OCI-LY7 (cell line): ENCODE measurements around the gene WASHC4. TPM values are rescaled to one million over a fixed set of nuclear protein-coding genes. Genes with fewer than 3 reads are reported as not detected.

Source experiments
- BruUV-seq: library from RNA; stranded (reverse); fragments of 400-500 nt; replicated peaks from 2 replicates; lab custom pipeline; 2021; lab: Mats Ljungman, UMichigan
- CTCF ChIA-PET: fragments of 300-600 bp; sonication (Branson Sonifier 250); formaldehyde crosslinking; loops from one replicate; lab custom pipeline; 2022; ENCODE audit warnings: antibody characterized with exemption; ENCODE audit not compliant: unreplicated experiment; lab: Charles Lee
- POLR2A ChIA-PET: fragments of 300-600 bp; sonication (Branson Sonifier 250); formaldehyde crosslinking; loops from one replicate; lab custom pipeline; 2022; ENCODE audit warnings: antibody characterized with exemption; lab: Charles Lee
- DNase-seq: peaks from one replicate; pipeline ENCODE4 v3.0.0-alpha.2; 2015; ENCODE audit warnings: low spot score
- H2AFZ ChIP-seq: fragments of 200-600 bp; sonication (generic), shearing (Covaris generic); 2 replicates; pipeline ENCODE4 v1.6.1; 2014; ENCODE audit warnings: mild to moderate bottlenecking, antibody characterized with exemption, low read length, moderate library complexity
- H3K27ac ChIP-seq: fragments of 200-600 bp; sonication (generic); 2 replicates; pipeline ENCODE4 v1.5.1; 2014; ENCODE audit warnings: mixed run types, low read depth, mild to moderate bottlenecking, moderate library complexity, low read length, inconsistent platforms; ENCODE audit not compliant: poor library complexity, severe bottlenecking
- H3K36me3 ChIP-seq: fragments of 200-600 bp; sonication (generic); 2 replicates; pipeline ENCODE4 v1.6.1; 2014; ENCODE audit warnings: mild to moderate bottlenecking, antibody characterized with exemption, low read length, moderate library complexity, mixed read lengths; ENCODE audit not compliant: insufficient read depth
- H3K4me1 ChIP-seq: fragments of 200-600 bp; sonication (generic); 2 replicates; pipeline ENCODE4 v1.5.1; 2014; ENCODE audit warnings: mild to moderate bottlenecking, low read length; ENCODE audit not compliant: insufficient read depth, poor library complexity, severe bottlenecking
- H3K4me2 ChIP-seq: fragments of 200-600 bp; sonication (generic); 2 replicates; pipeline ENCODE4 v1.6.1; 2014; ENCODE audit warnings: mild to moderate bottlenecking, low read length
- H3K4me3 ChIP-seq: fragments of 200-600 bp; sonication (generic); 2 replicates; pipeline ENCODE4 v1.5.1; 2014; ENCODE audit warnings: mild to moderate bottlenecking, low read depth, low read length; ENCODE audit not compliant: poor library complexity, severe bottlenecking
- H3K79me2 ChIP-seq: fragments of 200-600 bp; sonication (generic); 2 replicates; pipeline ENCODE4 v1.6.1; 2016; ENCODE audit warnings: low read depth, mild to moderate bottlenecking, low read length, moderate library complexity, mixed read lengths; ENCODE audit not compliant: insufficient read depth
- H3K9me2 ChIP-seq: fragments of 200-600 bp; sonication (generic); 2 replicates; pipeline ENCODE4 v1.6.1; 2016; ENCODE audit warnings: mild to moderate bottlenecking, low read length, mixed read lengths; ENCODE audit not compliant: insufficient read depth
- H3K9me3 ChIP-seq: fragments of 200-600 bp; sonication (generic); 2 replicates; pipeline ENCODE4 v1.6.1; 2014; ENCODE audit warnings: mild to moderate bottlenecking, mixed run types, low read length, mixed read lengths
- H4K20me1 ChIP-seq: fragments of 200-600 bp; sonication (generic); 2 replicates; pipeline ENCODE4 v1.6.1; 2014; ENCODE audit warnings: mild to moderate bottlenecking, antibody characterized with exemption, low read length, moderate library complexity, mixed read lengths; ENCODE audit not compliant: insufficient read depth
- CTCF ChIP-seq: fragments of 200-600 bp; sonication (generic); conservative IDR thresholded peaks from 2 replicates; pipeline ENCODE4 v1.5.1; 2014; ENCODE audit warnings: mild to moderate bottlenecking, antibody characterized with exemption, low read length, moderate library complexity, mixed read lengths
- EZH2phosphoT487 ChIP-seq: fragments of 200-600 bp; sonication (generic); IDR thresholded peaks from 2 replicates; pipeline ENCODE4 v1.6.1; 2018; ENCODE audit warnings: low read depth, borderline replicate concordance, mild to moderate bottlenecking, mixed run types, antibody characterized with exemption, low read length, moderate library complexity, mixed read lengths
- intact Hi-C: fragments of 100-400 bp; cut with micrococcal nuclease; formaldehyde crosslinking; loops from one replicate; pipeline ENCODE4 v1.10.0; 2022; ENCODE audit not compliant: unreplicated experiment
- total RNA-seq, 2 experiments: library from RNA; depleted of rRNA in 1 of 2; stranded (reverse); fragments of >200 nt in 1 of 2; shearing (Covaris generic) in 1 of 2; gene quantifications; 2 replicates each; pipeline ENCODE4 v1.2.3, GENCODE V29; 2014 to 2022

Gene WASHC4
- total RNA-seq, 2 experiments from 2014 or later, result 54.8 to 71.8 TPM

DNA sequence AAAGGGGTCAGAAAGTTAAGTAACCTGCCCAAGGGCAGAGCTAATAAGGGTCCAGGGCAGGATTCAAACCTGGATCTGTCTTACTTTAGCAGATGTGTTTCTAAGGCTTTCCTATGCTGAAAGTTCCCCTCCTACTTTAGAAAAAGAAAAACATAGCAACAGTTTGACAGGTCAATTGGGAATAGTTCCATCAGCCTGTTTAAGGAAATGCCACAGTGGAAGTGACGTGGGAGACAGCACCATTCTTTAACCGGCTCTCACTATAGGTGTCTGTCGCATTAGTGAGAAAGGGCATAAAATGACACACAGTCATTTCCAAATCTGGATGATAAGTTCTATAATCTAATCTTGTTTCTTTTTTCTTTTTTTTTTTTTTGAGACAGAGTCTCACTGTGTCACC lies 30.6 kb upstream of the WASHC4 start:
- no peak overlapping the region for H3K4me3 ChIP-seq
- H4K20me1 ChIP-seq, result no peaks in the 10 kb centered on the region
- no peaks in the 10 kb centered on the region for H3K36me3 ChIP-seq
- no peaks in the 10 kb centered on the region for H3K9me3 ChIP-seq
- no peak overlapping the region for H2AFZ ChIP-seq
- H3K4me2 ChIP-seq, result no peak overlapping the region
- ChIA-PET POLR2A (no interaction called here), CTCF (no interaction called here)
- BruUV-seq, result no TSS peak
- intact Hi-C loops, result no loop called here
- H3K79me2 ChIP-seq, result no peaks in the 10 kb centered on the region
- peaks cover 18% of the 10 kb centered on the region for H3K4me1 ChIP-seq
- TF ChIP-seq EZH2phosphoT487 (no peak), CTCF (no peak)
- H3K27ac ChIP-seq, result no peak overlapping the region
- no peaks in the 10 kb centered on the region for H3K9me2 ChIP-seq
- DNase-seq, result no peak

GRCh38 chr12:105077435-105077834 lies 30.1 kb upstream of the WASHC4 start:
- Histone ChIP-seq H3K9me3 (no peaks in the 10 kb centered on the region), H2AFZ (no peak overlapping the region), H3K36me3 (no peaks in the 10 kb centered on the region), H3K9me2 (no peaks in the 10 kb centered on the region), H3K4me3 (no peak overlapping the region), H3K79me2 (no peaks in the 10 kb centered on the region), H4K20me1 (no peaks in the 10 kb centered on the region), H3K27ac (no peak overlapping the region), H3K4me2 (no peak overlapping the region), H3K4me1 (peaks cover 14% of the 10 kb centered on the region)
- no peak for DNase-seq
- POLR2A ChIA-PET, result no interaction called here
- BruUV-seq, result no TSS peak
- CTCF ChIA-PET, result no interaction called here
- TF ChIP-seq EZH2phosphoT487, result no peak
- no peak for TF ChIP-seq CTCF
- intact Hi-C loops, result no loop called here

GRCh38 chr12:105078712-105079570 lies 28.6 kb upstream of the WASHC4 start:
- H3K36me3 ChIP-seq, result no peaks in the 10 kb centered on the region
- ChIA-PET POLR2A (interaction anchor here (0.6 to 1.1 kb wide), 4 partner anchors 40 to 950 kb away, joined by 3 read pairs; no protein-coding TSS in a partner anchor), CTCF (interaction anchor here (0.5 kb wide), 1 partner anchor 791 kb away, joined by 3 read pairs; no protein-coding TSS in a partner anchor)
- H3K9me3 ChIP-seq, result no peaks in the 10 kb centered on the region
- H3K4me2 ChIP-seq, result no peak overlapping the region
- no peak overlapping the region for H2AFZ ChIP-seq
- no peak for TF ChIP-seq EZH2phosphoT487
- TF ChIP-seq CTCF, result no peak
- H3K4me3 ChIP-seq, result no peak overlapping the region
- BruUV-seq, result no TSS peak
- intact Hi-C loops, result no loop called here
- H4K20me1 ChIP-seq, result no peaks in the 10 kb centered on the region
- no peak overlapping the region for H3K27ac ChIP-seq
- no peak for DNase-seq
- no peaks in the 10 kb centered on the region for H3K79me2 ChIP-seq
- peaks cover under 1% of the 10 kb centered on the region for H3K4me1 ChIP-seq
- H3K9me2 ChIP-seq, result no peaks in the 10 kb centered on the region
